AG08396 (cell line): ENCODE measurements around the gene TRIM32.

Experiments used
- DNase-seq: peaks from one replicate; pipeline ENCODE4 v3.0.0; 2012; ENCODE audit warnings: low spot score, mixed read lengths

The TRIM32 gene

GRCh38 chr9:116705531-116705930 is 18.4 kb downstream of the TRIM32 start:
- DNase-seq = no peak

- no peak for DNase-seq
Measured at GRCh38 chr9:116706310-116707290, 19.5 kb downstream of the TRIM32 start.

- DNase-seq = no peak
Measured at GRCh38 chr9:116712781-116713180, 25.7 kb downstream of the TRIM32 start.

GRCh38 chr9:116713271-116713670 is 26.2 kb downstream of the TRIM32 start:
- no peak for DNase-seq

- DNase-seq = no peak
Measured at GRCh38 chr9:116715751-116716150, 28.6 kb downstream of the TRIM32 start.

GRCh38 chr9:116716438-116716837 is 29.3 kb downstream of the TRIM32 start:
- no peak for DNase-seq

GRCh38 chr9:116717150-116717549 is 30.0 kb downstream of the TRIM32 start:
- no peak for DNase-seq

- DNase-seq = no peak
Measured at GRCh38 chr9:116718111-116718510, 31.0 kb downstream of the TRIM32 start.

GRCh38 chr9:116720111-116720510 is 33.0 kb downstream of the TRIM32 start:
- DNase-seq = no peak

- DNase-seq = no peak
Measured at GRCh38 chr9:116721411-116721810, 34.3 kb downstream of the TRIM32 start.

GRCh38 chr9:116721944-116722343 is 34.8 kb downstream of the TRIM32 start:
- no peak for DNase-seq

GRCh38 chr9:116724123-116724522 is 37.0 kb downstream of the TRIM32 start:
- no peak for DNase-seq

GRCh38 chr9:116726602-116727001 is 39.5 kb downstream of the TRIM32 start:
- DNase-seq = no peak

GRCh38 chr9:116733010-116733641 is 46.0 kb downstream of the TRIM32 start:
- no peak for DNase-seq

GRCh38 chr9:116736399-116737151 is 49.5 kb downstream of the TRIM32 start:
- DNase-seq = no peak

GRCh38 chr9:116737152-116737546 is 50.0 kb downstream of the TRIM32 start:
- peak; percentile 87 for DNase-seq

GRCh38 chr9:116741086-116741740 is 54.1 kb downstream of the TRIM32 start:
- no peak for DNase-seq

GRCh38 chr9:116741742-116742141 is 54.6 kb downstream of the TRIM32 start:
- DNase-seq = no peak

GRCh38 chr9:116749176-116749575 is 62.1 kb downstream of the TRIM32 start:
- no peak for DNase-seq

- DNase-seq = no peak
Measured at GRCh38 chr9:116749772-116750171, 62.7 kb downstream of the TRIM32 start.

GRCh38 chr9:116750510-116750909 is 63.4 kb downstream of the TRIM32 start:
- DNase-seq = no peak
